Omental fat pad (tissue), 4 donors: ENCODE results near the gene ACBD3. TPM values are rescaled to one million over a fixed set of nuclear protein-coding genes. Genes with fewer than 3 reads are reported as not detected.

ENCODE experiments used
- ATAC-seq: fragments of 150-250 bp; one replicate; pipeline ENCODE4 v1.9.1; 2016; ENCODE audit warnings: mild to moderate bottlenecking, moderate library complexity; ENCODE audit not compliant: low FRiP score
- DNase-seq: peaks from one replicate; pipeline ENCODE4 v3.0.0-alpha.2; 2019; ENCODE audit warnings: low spot score
- total RNA-seq, 4 donors: library from RNA; depleted of rRNA; stranded (reverse); fragments of >200 nt; gene quantifications; one replicate each; pipeline ENCODE4 v1.1.0, GENCODE V29; 2016
- TF ChIP-seq, protein P1 (sequence below), 3 donors: fragments of 450-650 bp; IDR thresholded peaks; one replicate each; pipeline ENCODE4 v1.5.1; 2016 to 2017; ENCODE audit warnings: antibody characterized with exemption in 3 of 3, mild to moderate bottlenecking in 3 of 3, moderate library complexity in 2 of 3

ACBD3 gene
- total RNA-seq, 4 donors from 2014 or later: 43.1 to 52.9 (median 48.1) TPM

DNA sequence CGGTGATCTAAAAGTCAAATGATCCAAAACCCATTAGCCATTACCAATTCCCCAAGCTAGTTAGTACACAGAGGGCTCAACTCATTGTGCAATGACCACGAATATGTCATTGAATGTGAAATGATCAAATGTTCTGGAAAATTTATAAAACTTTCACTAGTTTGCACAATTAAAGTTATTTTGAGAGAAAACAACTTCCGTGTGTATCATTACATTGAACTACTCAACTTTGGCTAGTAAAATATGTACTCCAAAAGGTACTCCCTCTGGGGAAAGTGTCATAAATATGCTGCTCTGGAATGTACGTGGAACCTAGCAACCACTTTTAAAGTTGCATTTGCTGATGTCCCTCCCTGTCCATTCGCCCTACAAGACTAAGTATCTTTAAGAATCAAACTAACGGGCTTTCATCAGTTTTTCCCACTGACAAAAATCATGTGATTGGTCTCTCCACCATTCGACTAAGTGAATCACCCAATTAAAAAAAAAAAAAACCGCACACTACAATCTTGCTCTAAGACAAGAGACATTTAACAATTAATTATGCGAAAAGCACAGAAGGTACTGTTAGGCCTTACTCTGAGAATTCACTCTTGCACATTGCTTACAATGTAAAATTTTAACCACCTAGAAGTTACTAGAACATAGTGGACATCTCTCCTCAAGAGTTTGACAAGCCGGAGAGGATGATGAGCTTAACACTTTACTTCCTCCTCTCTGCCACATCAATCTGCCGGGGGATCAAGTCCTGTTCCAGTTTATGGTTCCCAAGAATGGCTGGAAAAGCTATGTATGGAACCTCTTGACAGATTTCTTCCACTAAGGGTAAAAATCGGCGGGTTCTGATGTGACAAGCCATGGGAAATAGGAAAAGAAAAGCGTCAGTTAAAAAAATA is 1.2 kb downstream of the ACBD3 start:
- TF ChIP-seq, protein P1, sequence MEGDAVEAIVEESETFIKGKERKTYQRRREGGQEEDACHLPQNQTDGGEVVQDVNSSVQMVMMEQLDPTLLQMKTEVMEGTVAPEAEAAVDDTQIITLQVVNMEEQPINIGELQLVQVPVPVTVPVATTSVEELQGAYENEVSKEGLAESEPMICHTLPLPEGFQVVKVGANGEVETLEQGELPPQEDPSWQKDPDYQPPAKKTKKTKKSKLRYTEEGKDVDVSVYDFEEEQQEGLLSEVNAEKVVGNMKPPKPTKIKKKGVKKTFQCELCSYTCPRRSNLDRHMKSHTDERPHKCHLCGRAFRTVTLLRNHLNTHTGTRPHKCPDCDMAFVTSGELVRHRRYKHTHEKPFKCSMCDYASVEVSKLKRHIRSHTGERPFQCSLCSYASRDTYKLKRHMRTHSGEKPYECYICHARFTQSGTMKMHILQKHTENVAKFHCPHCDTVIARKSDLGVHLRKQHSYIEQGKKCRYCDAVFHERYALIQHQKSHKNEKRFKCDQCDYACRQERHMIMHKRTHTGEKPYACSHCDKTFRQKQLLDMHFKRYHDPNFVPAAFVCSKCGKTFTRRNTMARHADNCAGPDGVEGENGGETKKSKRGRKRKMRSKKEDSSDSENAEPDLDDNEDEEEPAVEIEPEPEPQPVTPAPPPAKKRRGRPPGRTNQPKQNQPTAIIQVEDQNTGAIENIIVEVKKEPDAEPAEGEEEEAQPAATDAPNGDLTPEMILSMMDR (IDR thresholded peaks at IDR 0.05): no peak
- no peak for ATAC-seq
- no peak for DNase-seq

DNA sequence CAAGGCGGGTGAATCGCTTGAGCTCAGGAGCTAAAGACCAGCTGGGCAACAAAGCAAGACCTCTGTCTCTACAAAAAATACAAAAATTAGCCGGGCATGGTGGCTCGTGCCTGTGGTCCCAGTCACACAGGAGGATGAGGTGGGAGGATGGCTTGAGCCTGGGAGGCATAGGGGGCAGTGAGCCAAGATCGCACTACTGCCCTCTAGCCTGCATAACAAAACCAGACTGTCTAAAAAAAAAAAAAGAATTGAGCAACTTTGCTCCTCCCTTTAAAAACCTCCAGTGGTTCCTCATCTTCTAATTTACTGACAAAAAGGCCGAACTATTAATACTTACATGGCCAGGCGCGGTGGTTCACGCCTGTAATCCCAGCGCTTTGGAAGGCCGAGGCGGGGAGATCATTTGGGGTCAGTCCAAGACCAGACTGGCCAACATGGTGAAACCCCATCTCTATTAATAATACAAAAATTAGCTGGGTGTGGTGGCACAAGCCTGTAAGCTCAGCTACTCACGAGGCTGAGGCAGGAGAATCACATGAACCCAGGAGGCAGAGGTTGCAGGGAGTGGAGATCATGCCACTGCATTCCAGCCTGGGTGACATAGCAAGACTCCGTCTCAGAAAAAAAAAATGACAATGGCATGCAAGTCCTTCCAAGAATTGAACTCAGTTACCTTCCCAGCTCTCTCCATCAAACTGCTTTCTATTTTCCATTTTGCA is 4.4 kb downstream of the ACBD3 start:
- TF ChIP-seq, protein P1 (IDR thresholded peaks at IDR 0.05): no peak
- ATAC-seq (no peak), DNase-seq (no peak)

DNA sequence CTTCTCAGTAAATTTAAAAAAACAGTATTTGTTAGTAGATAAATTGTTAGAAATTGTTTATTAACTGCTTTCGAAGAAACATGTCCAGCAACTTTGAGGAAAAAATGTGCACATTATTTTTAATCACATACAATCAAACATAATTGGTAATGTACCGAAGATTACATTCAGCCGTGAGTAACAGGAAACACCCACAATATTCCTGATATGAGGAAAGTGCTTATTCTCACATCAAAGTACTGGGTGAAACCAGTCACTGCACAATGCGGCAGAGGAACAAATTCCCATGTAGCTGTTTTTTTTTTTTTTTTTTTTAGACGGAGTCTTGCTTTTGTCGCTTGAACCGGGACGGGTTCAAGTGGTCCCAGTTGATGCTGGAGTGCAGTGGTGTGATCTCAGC is 9.7 kb downstream of the ACBD3 start:
- TF ChIP-seq, protein P1 (IDR thresholded peaks at IDR 0.05): no peak
- ATAC-seq: no peak
- DNase-seq: no peak

DNA sequence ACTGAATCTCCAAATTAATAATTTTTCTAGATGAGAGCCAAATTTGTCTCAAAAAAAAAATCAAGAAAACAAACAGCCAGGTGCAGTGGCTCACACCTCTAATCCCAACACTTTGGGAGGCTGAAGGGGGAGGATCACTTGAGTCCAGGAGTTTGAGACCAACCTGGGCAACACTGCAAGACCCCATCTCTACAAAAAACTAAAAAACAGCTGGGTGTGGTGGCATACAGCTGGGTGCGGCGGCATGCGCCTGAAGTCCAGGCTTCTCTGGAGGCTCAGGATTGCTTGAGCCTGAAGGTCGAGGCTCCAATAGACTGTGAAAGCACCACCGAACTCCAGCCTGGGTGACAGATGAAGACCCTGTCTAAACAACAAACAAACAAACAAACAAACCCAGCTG is 14.0 kb downstream of the ACBD3 start:
- DNase-seq (no peak), ATAC-seq (no peak)
- TF ChIP-seq, protein P1 (IDR thresholded peaks at IDR 0.05): no peak

DNA sequence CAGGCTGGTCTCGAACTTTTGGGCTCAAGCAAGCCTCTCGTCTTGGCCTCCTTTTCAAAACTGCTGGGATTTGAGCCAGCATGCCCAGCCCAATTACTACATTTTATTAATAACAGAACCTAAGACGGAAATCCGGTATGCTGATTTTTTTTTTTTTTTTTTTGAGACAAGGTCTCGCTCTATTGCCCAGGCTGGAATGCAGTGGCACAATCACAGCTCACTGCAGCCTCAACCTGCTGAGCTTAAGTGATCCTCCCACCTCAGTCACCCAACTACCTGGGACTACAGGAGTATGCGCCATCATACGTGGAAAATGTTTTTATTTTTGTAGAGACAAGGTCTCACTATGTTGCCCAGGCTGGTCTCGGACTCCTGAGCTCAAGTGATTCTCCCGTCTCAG is 20.2 kb downstream of the ACBD3 start:
- DNase-seq (no peak), ATAC-seq (no peak)
- TF ChIP-seq, protein P1 (IDR thresholded peaks at IDR 0.05): no peak

DNA sequence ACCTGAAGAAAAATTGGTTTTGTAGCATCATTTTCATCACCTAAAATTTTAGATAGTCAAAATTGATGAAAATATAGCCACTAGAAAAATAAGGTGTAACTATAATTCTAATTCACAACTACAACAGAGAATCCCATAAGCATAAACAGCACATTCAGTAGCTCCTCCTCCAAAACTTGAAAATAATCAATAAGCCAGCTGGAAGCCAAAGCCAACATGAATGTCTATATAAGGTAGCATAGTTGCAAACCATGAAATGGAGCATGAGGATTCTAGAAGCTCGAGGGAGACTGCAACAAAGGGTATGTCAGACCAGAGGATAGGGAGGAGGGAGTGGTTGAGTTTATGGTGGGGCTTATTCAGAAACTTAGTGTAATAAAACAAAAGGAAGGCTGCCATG is 22.4 kb downstream of the ACBD3 start:
- TF ChIP-seq, protein P1 (IDR thresholded peaks at IDR 0.05): no peak
- DNase-seq: no peak
- no peak for ATAC-seq
